ENCODE data around the gene SSH2. TPM values are rescaled to one million over a fixed set of nuclear protein-coding genes. Genes with fewer than 3 reads are reported as not detected.
"Not testable (repeated sequence)": the region's sequence is repeated elsewhere in the genome, so short reads cannot be mapped to it uniquely, and the experiment has no call there.

Gene SSH2
- 38.8 TPM for total RNA-seq
- long read RNA-seq, partial matches to known transcripts, result 1 of 30 reads
- long read RNA-seq, other reads (novel, unspliced or antisense), result 27 of 30 reads

- intact Hi-C loops (cut with DNase I), result loop anchor here (5.0 to 10.0 kb wide), 4 partner anchors 65 to 347 kb away; no protein-coding TSS in a partner anchor
- DNase-seq (ENCODE audit: low spot score), result peak; percentile 93
These were observed at the start of gene SSH2 for GRCh38 chr17:29929533-29930408. TSS of gene SSH2 (minus strand) at chr17:29930228. CDS start at chr17:29930000, 228 bp downstream.

DNA sequence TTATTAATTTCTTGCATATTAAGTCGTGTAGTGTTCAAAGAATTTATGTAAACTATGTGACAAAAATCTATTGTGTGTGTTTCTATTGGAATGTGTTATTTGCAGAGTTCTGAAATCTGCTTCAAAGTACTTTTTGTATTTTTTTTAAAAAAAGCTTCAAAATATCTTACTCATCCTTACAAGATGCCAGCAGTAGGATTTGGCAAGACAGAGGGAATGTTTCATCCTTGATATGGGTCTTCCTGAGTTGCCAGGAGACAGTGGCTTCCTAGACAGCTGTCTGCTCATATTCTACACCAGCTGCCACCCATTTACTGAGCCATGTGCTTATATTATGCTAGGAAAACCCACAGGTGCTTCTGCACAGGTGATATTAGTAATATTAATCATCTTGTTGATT, 47.8 kb upstream of the SSH2 start:
- intact Hi-C loops (cut with DNase I), result no loop called here
- DNase-seq (ENCODE audit: low spot score), result no peak

- intact Hi-C loops (cut with DNase I), result no loop called here
- no peak for DNase-seq (ENCODE audit: low spot score)
These were observed 43.0 kb upstream of the SSH2 start for GRCh38 chr17:29973005-29973404.

- no peak for DNase-seq (ENCODE audit: low spot score)
- intact Hi-C loops (cut with DNase I), result no loop called here
These were observed 42.2 kb upstream of the SSH2 start for GRCh38 chr17:29972277-29972676.

GRCh38 chr17:29968271-29968670, 38.2 kb upstream of the SSH2 start:
- intact Hi-C loops (cut with DNase I), result no loop called here

DNA sequence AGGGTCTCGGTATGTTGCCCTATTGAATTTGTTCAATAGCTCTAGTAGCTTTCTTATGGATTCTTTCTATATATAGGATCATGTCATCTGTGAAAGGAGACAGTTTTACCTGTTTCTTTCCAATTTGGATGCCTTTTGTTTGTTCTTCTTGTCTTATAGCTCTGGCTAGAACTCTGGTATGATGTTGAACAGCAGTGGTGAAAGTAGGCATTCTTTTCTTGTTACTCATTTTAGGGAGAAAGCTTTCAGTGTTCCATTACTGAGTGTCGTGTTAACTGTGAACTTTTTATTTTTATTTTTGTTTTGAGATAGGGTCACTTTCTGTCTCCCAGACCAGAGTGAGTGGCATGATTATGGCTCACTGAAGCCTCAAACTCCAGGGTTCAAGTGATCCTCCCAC, 32.6 kb upstream of the SSH2 start:
- no peak for DNase-seq (ENCODE audit: low spot score)
- intact Hi-C loops (cut with DNase I), result no loop called here

More at GRCh38 chr17:29968271-29968670, 38.2 kb upstream of the SSH2 start:
- DNase-seq (ENCODE audit: low spot score), result no peak

DNA sequence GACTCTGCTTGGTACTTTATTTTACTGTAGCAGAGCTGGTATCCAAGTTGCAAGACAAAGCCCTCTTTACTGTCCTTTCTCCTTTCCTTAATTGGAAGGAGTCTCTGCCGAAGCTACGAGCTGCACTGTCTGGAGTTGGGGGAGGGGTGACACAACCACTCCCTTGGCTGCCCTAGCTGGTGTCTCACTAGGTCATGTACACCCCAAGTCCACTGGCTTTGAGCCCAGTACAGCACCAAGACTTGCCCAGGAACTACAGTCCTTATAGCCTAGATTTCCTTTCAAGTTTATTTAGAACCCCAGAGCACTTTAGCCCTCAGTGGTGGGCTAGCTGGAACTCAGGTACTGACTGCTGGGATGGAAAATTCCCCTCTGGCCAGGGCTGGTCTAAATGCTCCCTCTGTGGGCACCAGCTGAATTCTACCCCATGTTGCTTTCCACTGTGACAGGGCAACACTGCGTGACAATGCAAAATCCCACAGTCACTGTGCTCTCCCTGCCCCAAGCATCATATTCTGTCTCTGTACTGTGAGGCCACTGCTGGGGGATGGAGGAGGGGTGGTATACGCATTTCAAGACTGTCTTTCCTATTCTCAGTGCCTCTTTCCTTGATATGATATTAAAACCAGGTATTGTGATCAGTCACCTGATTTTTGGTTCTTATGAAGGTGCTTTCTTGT, 29.8 kb upstream of the SSH2 start:
- DNase-seq (ENCODE audit: low spot score), result no peak
- intact Hi-C loops (cut with DNase I), result no loop called here

- intact Hi-C loops (cut with DNase I), result no loop called here
- no peak for DNase-seq (ENCODE audit: low spot score)
These were observed 29.1 kb upstream of the SSH2 start for GRCh38 chr17:29958947-29959657.

- intact Hi-C loops (cut with DNase I), result not testable (repeated sequence)
These were observed 27.5 kb upstream of the SSH2 start for GRCh38 chr17:29957488-29957887.

GRCh38 chr17:29956225-29956624, 26.2 kb upstream of the SSH2 start:
- no peak for DNase-seq (ENCODE audit: low spot score)
- intact Hi-C loops (cut with DNase I), result no loop called here

More at GRCh38 chr17:29957488-29957887, 27.5 kb upstream of the SSH2 start:
- DNase-seq (ENCODE audit: low spot score), result not testable (repeated sequence)

GRCh38 chr17:29954405-29954804, 24.4 kb upstream of the SSH2 start:
- intact Hi-C loops (cut with DNase I), result no loop called here
- DNase-seq (ENCODE audit: low spot score), result no peak

- intact Hi-C loops (cut with DNase I), result no loop called here
These were observed 19.7 kb upstream of the SSH2 start for GRCh38 chr17:29949696-29950095.

GRCh38 chr17:29948448-29949215, 18.6 kb upstream of the SSH2 start:
- intact Hi-C loops (cut with DNase I), result no loop called here
- DNase-seq (ENCODE audit: low spot score), result no peak

More at GRCh38 chr17:29949696-29950095, 19.7 kb upstream of the SSH2 start:
- DNase-seq (ENCODE audit: low spot score), result no peak

- no peak for DNase-seq (ENCODE audit: low spot score)
- intact Hi-C loops (cut with DNase I), result no loop called here
These were observed 15.3 kb upstream of the SSH2 start for GRCh38 chr17:29945281-29945680.

GRCh38 chr17:29941334-29941733, 11.3 kb upstream of the SSH2 start, which contains the start of gene EFCAB5:
TSS of gene EFCAB5 (plus strand) at chr17:29941634. CDS start at chr17:29941797, 163 bp downstream.
- no peak for DNase-seq (ENCODE audit: low spot score)
- intact Hi-C loops (cut with DNase I), result no loop called here

DNA sequence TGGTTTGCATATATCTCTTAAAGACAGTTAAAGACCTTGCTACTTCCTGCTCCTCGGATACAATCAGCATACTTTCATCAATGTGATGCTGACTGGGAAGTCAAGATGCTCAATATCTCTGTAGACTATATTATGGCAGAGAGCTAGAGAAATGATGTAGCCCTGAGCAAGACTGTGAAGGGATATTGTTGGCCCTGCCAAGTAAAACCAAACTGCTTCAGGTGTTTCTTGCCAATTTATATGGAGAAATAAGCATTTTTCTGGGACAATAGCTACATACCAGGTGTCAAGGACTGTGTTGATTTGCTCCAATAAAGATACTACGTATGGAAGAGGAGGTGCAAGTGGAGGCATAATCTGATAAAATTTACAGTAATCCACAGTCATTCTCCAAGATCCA, 6.7 kb upstream of the SSH2 start:
- intact Hi-C loops (cut with DNase I), result loop anchor here (10.0 kb wide), 1 partner anchor 322 kb away; no protein-coding TSS in a partner anchor
- DNase-seq (ENCODE audit: low spot score), result no peak

DNA sequence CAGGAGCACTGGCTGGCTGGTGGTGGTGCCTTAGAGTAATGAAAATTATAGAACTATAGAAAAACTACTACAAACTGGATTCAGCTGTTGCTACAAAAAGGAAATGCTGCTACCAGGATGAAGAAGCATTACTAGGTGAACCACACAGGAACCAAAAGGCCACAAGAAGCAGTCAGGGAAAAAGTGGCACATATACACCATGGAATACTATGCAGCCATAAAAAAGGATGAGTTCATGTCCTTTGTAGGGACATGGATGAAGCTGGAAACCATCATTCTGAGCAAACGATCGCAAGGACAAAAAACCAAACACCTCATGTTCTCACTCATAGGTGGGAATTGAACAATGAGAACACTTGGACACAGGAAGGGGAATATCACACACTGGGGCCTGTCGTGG, 5.9 kb upstream of the SSH2 start:
- intact Hi-C loops (cut with DNase I), result loop anchor here (10.0 kb wide), 1 partner anchor 321 kb away; no protein-coding TSS in a partner anchor
- not testable (repeated sequence) for DNase-seq (ENCODE audit: low spot score)

GRCh38 chr17:29933379-29933778, 3.4 kb upstream of the SSH2 start:
- DNase-seq (ENCODE audit: low spot score), result no peak
- intact Hi-C loops (cut with DNase I), result loop anchor here (5.0 to 10.0 kb wide), 3 partner anchors 296 to 351 kb away; no protein-coding TSS in a partner anchor

All from cardiac septum (tissue), 1 donor.